SK-N-SH treated with all-trans-retinoic acid at 6 μM for 48 hours (cell line): ENCODE measurements around the gene OTOG.

Experiments used
- ARNTL ChIP-seq: fragments of 450-650 bp; formaldehyde crosslinking; IDR thresholded peaks from 2 replicates; pipeline ENCODE4 v1.5.0; 2020; ENCODE audit warnings: low read depth, mild to moderate bottlenecking, moderate library complexity, borderline replicate concordance
- ESRRG ChIP-seq: fragments of 250-450 bp; sonication (Bioruptor Pico); IDR thresholded peaks from 2 replicates; pipeline ENCODE4 v1.6.1; 2021; ENCODE audit warnings: mild to moderate bottlenecking
- GLIS3 ChIP-seq: fragments of 250-450 bp; sonication (Bioruptor Pico); IDR thresholded peaks from 2 replicates; pipeline ENCODE4 v1.5.0; 2020; ENCODE audit warnings: mild to moderate bottlenecking, moderate library complexity
- TCF4 ChIP-seq: fragments of 250-450 bp; sonication (Bioruptor Pico); IDR thresholded peaks from 2 replicates; pipeline ENCODE4 v1.8.0; 2021; ENCODE audit warnings: mild to moderate bottlenecking, moderate library complexity, borderline replicate concordance
- ZC3H10 ChIP-seq: fragments of 250-450 bp; sonication (Bioruptor Pico); IDR thresholded peaks from 2 replicates; pipeline ENCODE4 v1.5.1; 2021; ENCODE audit warnings: mild to moderate bottlenecking, moderate library complexity
- ZFP3 ChIP-seq: fragments of 250-450 bp; sonication (Bioruptor Pico); IDR thresholded peaks from 2 replicates; pipeline ENCODE4 v1.5.0; 2020; ENCODE audit warnings: mild to moderate bottlenecking, moderate library complexity
- ZFP30 ChIP-seq: fragments of 450-650 bp; formaldehyde crosslinking; IDR thresholded peaks from 2 replicates; pipeline ENCODE4 v1.5.0; 2022; ENCODE audit warnings: mild to moderate bottlenecking, moderate library complexity
- ZNF565 ChIP-seq: fragments of 450-650 bp; formaldehyde crosslinking; conservative IDR thresholded peaks from 2 replicates; pipeline ENCODE4 v1.5.0; 2020; ENCODE audit warnings: low read depth, mild to moderate bottlenecking, moderate library complexity
- ZNF70 ChIP-seq: fragments of 450-650 bp; formaldehyde crosslinking; IDR thresholded peaks from 2 replicates; pipeline ENCODE4 v1.5.0; 2020; ENCODE audit warnings: mild to moderate bottlenecking, moderate library complexity
- TF ChIP-seq, protein P1 (sequence below): fragments of 250-450 bp; sonication (Bioruptor Pico); IDR thresholded peaks from 2 replicates; pipeline ENCODE4 v1.5.1; 2020; ENCODE audit warnings: low read depth, mild to moderate bottlenecking, moderate library complexity
- TF ChIP-seq, protein P2 (sequence below): fragments of 250-450 bp; sonication (Bioruptor Pico); IDR thresholded peaks from 2 replicates; pipeline ENCODE4 v1.8.0; 2020; ENCODE audit warnings: mild to moderate bottlenecking, moderate library complexity, borderline replicate concordance
- TF ChIP-seq, protein P3 (sequence below): fragments of 250-450 bp; sonication (Bioruptor Pico); IDR thresholded peaks from 2 replicates; pipeline ENCODE4 v1.8.0; 2021; ENCODE audit warnings: low read depth, mild to moderate bottlenecking, moderate library complexity, borderline replicate concordance

DNA sequence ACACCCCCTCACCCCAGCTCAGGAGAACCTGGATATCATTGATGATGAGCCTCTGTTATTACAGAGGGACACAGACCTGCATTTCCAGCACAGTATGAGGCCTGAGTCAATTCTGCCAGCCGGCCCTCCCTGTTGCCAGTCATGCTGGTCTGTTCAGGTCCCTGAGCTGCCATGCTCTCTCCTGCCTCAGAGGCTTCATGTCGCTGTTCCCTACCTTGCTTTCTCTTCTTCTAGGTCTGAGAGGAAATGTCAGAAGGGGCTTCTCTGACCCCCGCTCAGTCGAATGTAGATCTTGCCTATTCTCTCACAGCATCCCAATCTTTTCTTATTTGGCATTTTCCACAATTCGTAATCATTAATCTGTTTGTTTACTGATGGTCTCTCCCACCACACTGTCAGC is 48.6 kb upstream of the OTOG start:
- TF ChIP-seq, protein P1, sequence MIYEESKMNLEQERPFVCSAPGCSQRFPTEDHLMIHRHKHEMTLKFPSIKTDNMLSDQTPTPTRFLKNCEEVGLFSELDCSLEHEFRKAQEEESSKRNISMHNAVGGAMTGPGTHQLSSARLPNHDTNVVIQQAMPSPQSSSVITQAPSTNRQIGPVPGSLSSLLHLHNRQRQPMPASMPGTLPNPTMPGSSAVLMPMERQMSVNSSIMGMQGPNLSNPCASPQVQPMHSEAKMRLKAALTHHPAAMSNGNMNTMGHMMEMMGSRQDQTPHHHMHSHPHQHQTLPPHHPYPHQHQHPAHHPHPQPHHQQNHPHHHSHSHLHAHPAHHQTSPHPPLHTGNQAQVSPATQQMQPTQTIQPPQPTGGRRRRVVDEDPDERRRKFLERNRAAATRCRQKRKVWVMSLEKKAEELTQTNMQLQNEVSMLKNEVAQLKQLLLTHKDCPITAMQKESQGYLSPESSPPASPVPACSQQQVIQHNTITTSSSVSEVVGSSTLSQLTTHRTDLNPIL (CRISPR knock-in tag) = no peak
- TF ChIP-seq, protein P2, sequence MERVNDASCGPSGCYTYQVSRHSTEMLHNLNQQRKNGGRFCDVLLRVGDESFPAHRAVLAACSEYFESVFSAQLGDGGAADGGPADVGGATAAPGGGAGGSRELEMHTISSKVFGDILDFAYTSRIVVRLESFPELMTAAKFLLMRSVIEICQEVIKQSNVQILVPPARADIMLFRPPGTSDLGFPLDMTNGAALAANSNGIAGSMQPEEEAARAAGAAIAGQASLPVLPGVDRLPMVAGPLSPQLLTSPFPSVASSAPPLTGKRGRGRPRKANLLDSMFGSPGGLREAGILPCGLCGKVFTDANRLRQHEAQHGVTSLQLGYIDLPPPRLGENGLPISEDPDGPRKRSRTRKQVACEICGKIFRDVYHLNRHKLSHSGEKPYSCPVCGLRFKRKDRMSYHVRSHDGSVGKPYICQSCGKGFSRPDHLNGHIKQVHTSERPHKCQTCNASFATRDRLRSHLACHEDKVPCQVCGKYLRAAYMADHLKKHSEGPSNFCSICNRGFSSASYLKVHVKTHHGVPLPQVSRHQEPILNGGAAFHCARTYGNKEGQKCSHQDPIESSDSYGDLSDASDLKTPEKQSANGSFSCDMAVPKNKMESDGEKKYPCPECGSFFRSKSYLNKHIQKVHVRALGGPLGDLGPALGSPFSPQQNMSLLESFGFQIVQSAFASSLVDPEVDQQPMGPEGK (CRISPR knock-in tag) = no peak
- TF ChIP-seq ZNF565 (CRISPR knock-in tag) (no peak), ARNTL (CRISPR knock-in tag) (no peak), ZFP30 (CRISPR knock-in tag) (no peak), GLIS3 (CRISPR knock-in tag) (no peak), TCF4 (no peak), ESRRG (CRISPR knock-in tag) (no peak), ZFP3 (CRISPR knock-in tag) (no peak), ZNF70 (CRISPR knock-in tag) (no peak), ZC3H10 (CRISPR knock-in tag) (no peak)
- TF ChIP-seq, protein P3, sequence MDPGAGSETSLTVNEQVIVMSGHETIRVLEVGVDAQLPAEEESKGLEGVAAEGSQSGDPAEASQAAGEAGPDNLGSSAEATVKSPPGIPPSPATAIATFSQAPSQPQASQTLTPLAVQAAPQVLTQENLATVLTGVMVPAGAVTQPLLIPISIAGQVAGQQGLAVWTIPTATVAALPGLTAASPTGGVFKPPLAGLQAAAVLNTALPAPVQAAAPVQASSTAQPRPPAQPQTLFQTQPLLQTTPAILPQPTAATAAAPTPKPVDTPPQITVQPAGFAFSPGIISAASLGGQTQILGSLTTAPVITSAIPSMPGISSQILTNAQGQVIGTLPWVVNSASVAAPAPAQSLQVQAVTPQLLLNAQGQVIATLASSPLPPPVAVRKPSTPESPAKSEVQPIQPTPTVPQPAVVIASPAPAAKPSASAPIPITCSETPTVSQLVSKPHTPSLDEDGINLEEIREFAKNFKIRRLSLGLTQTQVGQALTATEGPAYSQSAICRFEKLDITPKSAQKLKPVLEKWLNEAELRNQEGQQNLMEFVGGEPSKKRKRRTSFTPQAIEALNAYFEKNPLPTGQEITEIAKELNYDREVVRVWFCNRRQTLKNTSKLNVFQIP (CRISPR knock-in tag) = no peak
